RWPE2 (cell line): ENCODE measurements around the gene INHBA.
A peak's percentile ranks its signal among the peaks of the same experiment; 100 is the strongest.

Experiments
- ATAC-seq: fragments of 200-7000 bp; cut with Tn5 transposase; 3 replicates; pipeline ENCODE4 v1.9.1; 2021; ENCODE audit warnings: low read depth
- DNase-seq: peaks from one replicate; pipeline ENCODE4 v3.0.0-alpha.2; 2020; ENCODE audit warnings: low spot score
- H3K27ac ChIP-seq: fragments of 450-650 bp; 2 replicates; pipeline ENCODE4 v1.5.1; 2017; ENCODE audit warnings: mild to moderate bottlenecking; ENCODE audit not compliant: poor library complexity, severe bottlenecking
- H3K27me3 ChIP-seq: fragments of 250-450 bp; sonication (Bioruptor Pico); 2 replicates; pipeline ENCODE4 v1.5.1; 2021; ENCODE audit warnings: mild to moderate bottlenecking, moderate library complexity; ENCODE audit not compliant: insufficient read depth, poor library complexity, severe bottlenecking
- H3K36me3 ChIP-seq: fragments of 250-450 bp; sonication (Bioruptor Pico); 2 replicates; pipeline ENCODE4 v1.5.1; 2020; ENCODE audit warnings: low read depth, mild to moderate bottlenecking, moderate library complexity
- H3K4me1 ChIP-seq: fragments of 250-450 bp; sonication (Bioruptor Pico); 2 replicates; pipeline ENCODE4 v1.5.1; 2021; ENCODE audit warnings: mild to moderate bottlenecking, moderate library complexity; ENCODE audit not compliant: insufficient read depth, poor library complexity, severe bottlenecking
- H3K4me3 ChIP-seq: fragments of 250-450 bp; sonication (Bioruptor Pico); 2 replicates; pipeline ENCODE4 v1.5.1; 2021; ENCODE audit warnings: mild to moderate bottlenecking, moderate library complexity; ENCODE audit not compliant: severe bottlenecking
- H3K9me3 ChIP-seq: fragments of 250-450 bp; sonication (Bioruptor Pico); 2 replicates; pipeline ENCODE4 v1.5.1; 2021; ENCODE audit warnings: mild to moderate bottlenecking, moderate library complexity; ENCODE audit not compliant: severe bottlenecking
- CTCF ChIP-seq: fragments of 450-650 bp; IDR thresholded peaks from one replicate; pipeline ENCODE4 v1.5.1; 2017; ENCODE audit warnings: mild to moderate bottlenecking, moderate library complexity; ENCODE audit not compliant: poor library complexity, severe bottlenecking

INHBA gene

GRCh38 chr7:41700044-41700471, 2.8 kb downstream of the INHBA start:
- DNase-seq (no peak), ATAC-seq (no peak)
- H3K27me3 ChIP-seq: no peaks in the 10 kb centered on the region
- peak overlapping the region; percentile 43 for H3K4me3 ChIP-seq
- peaks cover 40% of the 10 kb centered on the region for H3K4me1 ChIP-seq
- TF ChIP-seq CTCF: no peak
- H3K27ac ChIP-seq: peak overlapping the region; percentile 75
- H3K9me3 ChIP-seq: no peaks in the 10 kb centered on the region
- peaks cover 68% of the 10 kb centered on the region for H3K36me3 ChIP-seq

- H3K36me3 ChIP-seq: peaks cover 74% of the 10 kb centered on the region
- H3K9me3 ChIP-seq: no peaks in the 10 kb centered on the region
- TF ChIP-seq CTCF: no peak
- H3K27ac ChIP-seq: peak overlapping the region; percentile 75
- DNase-seq (no peak), ATAC-seq (no peak)
- H3K4me1 ChIP-seq: peaks cover 39% of the 10 kb centered on the region
- H3K27me3 ChIP-seq: no peaks in the 10 kb centered on the region
- H3K4me3 ChIP-seq: peak overlapping the region; percentile 43
Measured at GRCh38 chr7:41699516-41699915, 3.4 kb downstream of the INHBA start.

GRCh38 chr7:41698726-41699125, 4.2 kb downstream of the INHBA start:
- no peak for TF ChIP-seq CTCF
- Histone ChIP-seq H3K27ac (peak overlapping the region; percentile 75), H3K4me3 (peak overlapping the region; percentile 43), H3K9me3 (no peaks in the 10 kb centered on the region), H3K4me1 (peaks cover 41% of the 10 kb centered on the region), H3K36me3 (peaks cover 82% of the 10 kb centered on the region), H3K27me3 (no peaks in the 10 kb centered on the region)
- DNase-seq (peak; percentile 80), ATAC-seq (peak; percentile 28)

- Histone ChIP-seq H3K27me3 (no peaks in the 10 kb centered on the region), H3K4me1 (peaks cover 35% of the 10 kb centered on the region), H3K9me3 (no peaks in the 10 kb centered on the region), H3K27ac (peak overlapping the region; percentile 75), H3K4me3 (peak overlapping the region; percentile 43), H3K36me3 (peaks cover 88% of the 10 kb centered on the region)
- ATAC-seq (no peak), DNase-seq (no peak)
- no peak for TF ChIP-seq CTCF
Measured at GRCh38 chr7:41698114-41698513, 4.8 kb downstream of the INHBA start.

GRCh38 chr7:41696323-41696916, 6.5 kb downstream of the INHBA start:
- H3K27me3 ChIP-seq: no peaks in the 10 kb centered on the region
- no peak for DNase-seq
- peak overlapping the region; percentile 75 for H3K27ac ChIP-seq
- H3K4me1 ChIP-seq: peaks cover 35% of the 10 kb centered on the region
- peak; percentile 91 for TF ChIP-seq CTCF
- H3K36me3 ChIP-seq: peaks cover 92% of the 10 kb centered on the region
- peak overlapping the region; percentile 43 for H3K4me3 ChIP-seq
- ATAC-seq: peak; percentile 48
- H3K9me3 ChIP-seq: no peaks in the 10 kb centered on the region
